IMR-90 (cell line): ENCODE measurements around the gene PPM1L.

Source experiments
- CEBPB ChIP-seq: IDR thresholded peaks from 2 replicates; pipeline ENCODE4 v1.6.1; 2012; ENCODE audit warnings: low read depth, low read length, improper control_type of control experiment
- CTCF ChIP-seq: conservative IDR thresholded peaks from 2 replicates; pipeline ENCODE4 v1.5.1; 2012; ENCODE audit warnings: mild to moderate bottlenecking, low read depth, low read length, improper control_type of control experiment

GRCh38 chr3:160738048-160738447, 18.0 kb upstream of the PPM1L start:
- TF ChIP-seq CTCF (no peak), CEBPB (no peak)
